Activated CD4-positive, alpha-beta T cell treated with anti-CD3 and anti-CD28 coated beads for 48 hours (primary cell): ENCODE measurements around the gene RANBP1.

Experiments
- DNase-seq: peaks from one replicate; pipeline ENCODE4 v3.0.0-alpha.2; 2020

The RANBP1 gene

DNA sequence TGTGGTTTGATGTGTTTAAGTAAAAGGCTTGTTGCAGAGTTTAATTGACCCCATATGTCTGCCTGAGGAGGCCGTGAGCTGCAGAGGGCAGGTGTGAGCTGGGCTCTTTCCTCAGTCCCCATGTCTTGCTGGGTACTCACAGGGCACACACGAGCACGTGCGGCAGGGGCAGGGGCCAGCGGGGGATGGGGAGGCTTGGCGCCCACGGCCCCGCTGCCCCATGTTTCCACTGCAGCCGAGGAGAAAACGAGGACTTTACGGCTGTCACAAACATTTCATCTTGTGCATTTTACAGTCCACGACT is 59.6 kb downstream of the RANBP1 start:
- no peak for DNase-seq

DNA sequence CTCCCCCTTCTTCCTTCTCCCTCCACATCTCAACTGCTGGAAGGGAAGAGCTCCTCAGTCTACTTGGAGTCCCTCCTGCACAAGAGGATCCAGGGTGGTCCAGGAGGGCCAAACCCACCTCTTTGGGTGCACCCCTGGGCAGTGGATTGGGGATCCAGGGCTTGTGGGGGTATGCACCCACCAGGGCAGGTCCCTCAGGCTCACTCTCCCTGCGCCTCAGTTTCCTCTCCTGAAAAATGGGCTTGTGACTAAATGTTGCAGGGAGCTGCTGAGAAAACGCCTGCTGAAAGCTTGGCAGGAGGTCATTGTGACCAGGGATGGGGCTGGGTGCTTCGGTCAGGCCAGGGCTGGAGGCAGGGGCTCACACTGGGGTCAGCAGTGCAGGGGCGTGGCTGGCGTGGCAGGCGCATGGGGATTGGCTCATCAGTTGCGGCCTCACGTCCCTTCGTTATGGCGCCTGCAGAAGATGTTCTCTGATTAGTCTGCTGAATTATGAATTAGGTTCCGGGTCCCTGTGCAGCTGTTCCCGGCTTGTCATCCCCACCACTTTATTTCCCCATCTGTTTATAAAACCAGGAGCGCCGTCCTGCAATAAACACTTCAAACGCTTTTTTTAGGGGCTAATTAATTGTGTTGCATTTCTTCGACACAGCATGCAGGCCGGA is 60.6 kb downstream of the RANBP1 start:
- DNase-seq = no peak
